ENCODE data around the gene ANKRD62. TPM values are rescaled to one million over a fixed set of nuclear protein-coding genes. Genes with fewer than 3 reads are reported as not detected.

The ANKRD62 gene
- total and polyA plus RNA-seq, 7 donors: 0.03 to 0.55 TPM; not detected in 5

DNA sequence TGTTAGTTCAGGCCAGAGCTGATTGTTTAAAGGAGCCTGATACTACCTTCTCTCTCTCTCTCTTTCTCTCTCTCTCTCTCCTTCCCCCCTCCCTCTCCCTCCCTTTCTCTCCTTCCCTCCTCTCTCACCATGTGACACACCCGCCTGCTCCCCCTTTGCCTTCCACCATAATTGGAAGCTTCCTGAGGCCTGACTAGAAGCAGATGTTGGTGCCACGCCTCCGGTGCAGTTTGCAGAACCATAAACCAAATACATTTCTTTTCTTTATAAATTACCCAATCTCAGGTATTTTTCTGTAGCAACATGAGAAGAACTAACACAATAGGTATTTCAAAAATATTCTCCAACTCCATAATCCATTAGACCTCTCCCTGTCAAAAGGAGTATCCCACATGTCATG, 62.4 kb downstream of the ANKRD62 start:
- WGBS, 2 donors: 82 to 85% methylated on average over 3 of the region's 3 CpGs
- no peak for TF ChIP-seq POLR2A (IDR thresholded peaks at IDR 0.05)
- no peak for TF ChIP-seq POLR2AphosphoS5 (IDR thresholded peaks at IDR 0.05)
- TF ChIP-seq CTCF (IDR thresholded peaks at IDR 0.05): no peak
- TF ChIP-seq EP300 (IDR thresholded peaks at IDR 0.05): no peak

GRCh38 chr18:12159446-12159845, 65.8 kb downstream of the ANKRD62 start:
- intact Hi-C loops (cut with DNase I): no loop called here
- no peak for TF ChIP-seq POLR2A (IDR thresholded peaks at IDR 0.05)
- no peak for TF ChIP-seq CTCF (IDR thresholded peaks at IDR 0.05)
- no peak for TF ChIP-seq POLR2AphosphoS5 (IDR thresholded peaks at IDR 0.05)
- no peak for TF ChIP-seq EP300 (IDR thresholded peaks at IDR 0.05)
- Histone ChIP-seq H3K4me3 (no peak overlapping the region), H3K9me3 (peaks cover 0 to under 1% (median 0%) of the 10 kb centered on the region in 4 donors), H3K4me1 (no peaks in the 10 kb centered on the region), H3K27ac (no peak overlapping the region), H3K36me3 (no peaks in the 10 kb centered on the region), H3K27me3 (no peaks in the 10 kb centered on the region)
- no peak for DNase-seq
- WGBS, 2 donors: 43 to 49% methylated on average over 1 of the region's 1 CpG

More for the DNA sequence above, 62.4 kb downstream of the ANKRD62 start:
- intact Hi-C loops (cut with DNase I): no loop called here
- Histone ChIP-seq H3K4me3 (no peak overlapping the region), H3K9me3 (no peaks in the 10 kb centered on the region), H3K27me3 (no peaks in the 10 kb centered on the region), H3K4me1 (no peaks in the 10 kb centered on the region), H3K36me3 (no peaks in the 10 kb centered on the region), H3K27ac (no peak overlapping the region)
- no peak for DNase-seq

GRCh38 chr18:12162786-12163185, 69.1 kb downstream of the ANKRD62 start:
- TF ChIP-seq POLR2AphosphoS5 (IDR thresholded peaks at IDR 0.05) (no peak), EP300 (IDR thresholded peaks at IDR 0.05) (no peak), POLR2A (IDR thresholded peaks at IDR 0.05) (no peak), CTCF (IDR thresholded peaks at IDR 0.05) (no peak)
- intact Hi-C loops (cut with DNase I): no loop called here
- Histone ChIP-seq H3K27ac (no peak overlapping the region), H3K9me3 (peaks cover 0 to 4% (median 0%) of the 10 kb centered on the region in 4 donors), H3K36me3 (no peaks in the 10 kb centered on the region), H3K4me3 (no peak overlapping the region), H3K4me1 (no peaks in the 10 kb centered on the region), H3K27me3 (no peaks in the 10 kb centered on the region)
- no peak for DNase-seq

GRCh38 chr18:12165038-12165768, 71.6 kb downstream of the ANKRD62 start:
- intact Hi-C loops (cut with DNase I): no loop called here
- no peak overlapping the region for H3K27ac ChIP-seq
- H3K4me3 ChIP-seq: no peak overlapping the region
- H3K36me3 ChIP-seq: no peaks in the 10 kb centered on the region
- 85 to 90% methylated on average over 2 of the region's 2 CpGs for WGBS, 2 donors
- H3K9me3 ChIP-seq: peaks cover 0 to 6% (median 0%) of the 10 kb centered on the region in 4 donors
- H3K27me3 ChIP-seq: no peaks in the 10 kb centered on the region
- DNase-seq: no peak
- H3K4me1 ChIP-seq: no peaks in the 10 kb centered on the region
- TF ChIP-seq POLR2A (IDR thresholded peaks at IDR 0.05): no peak
- no peak for TF ChIP-seq CTCF (IDR thresholded peaks at IDR 0.05)
- TF ChIP-seq POLR2AphosphoS5 (IDR thresholded peaks at IDR 0.05): no peak
- no peak for TF ChIP-seq EP300 (IDR thresholded peaks at IDR 0.05)

Small RNAs within 50 kb of the gene (small RNA-seq; reads per million reads assigned to genes)
- gene RNU6-324P: 0 reads per million in 3 donors

Other genes starting within 250 kb of the ANKRD62 start
- gene CHMP1B, start 242.4 kb upstream of the ANKRD62 start, total RNA-seq: 10 to 100 TPM; 32.1 to 47.1 (median 38.2) TPM
- gene CHMP1B, start 242.4 kb upstream of the ANKRD62 start, polyA plus RNA-seq: 100 to 1,000 TPM in 1 of 3 donors, 10 to 100 TPM in 2; 44.8 to 101 (median 75.1) TPM
- 10 to 100 TPM; 16.4 to 32.7 (median 22.1) TPM for gene MPPE1, start 185.5 kb upstream of the ANKRD62 start, total RNA-seq
- gene MPPE1, start 185.5 kb upstream of the ANKRD62 start, polyA plus RNA-seq: 10 to 100 TPM; 19.4 to 34.6 (median 24.0) TPM
- gene IMPA2, start 112.3 kb upstream of the ANKRD62 start, total RNA-seq: 10 to 100 TPM; 21.3 to 66.5 (median 29.1) TPM
- 100 to 1,000 TPM in 1 of 3 donors, 10 to 100 TPM in 2; 88.1 to 138 (median 99.6) TPM for gene IMPA2, start 112.3 kb upstream of the ANKRD62 start, polyA plus RNA-seq
- 10 to 100 TPM in 1 of 4 donors, not detected in 3; 17.8 TPM for gene CIDEA, start 160.5 kb downstream of the ANKRD62 start, total RNA-seq
- 1 to 10 TPM in 1 of 3 donors, not detected in 2; 4.2 TPM for gene CIDEA, start 160.5 kb downstream of the ANKRD62 start, polyA plus RNA-seq
- 100 to 1,000 TPM; 298 to 445 (median 376) TPM for gene TUBB6, start 214.4 kb downstream of the ANKRD62 start, total RNA-seq
- gene TUBB6, start 214.4 kb downstream of the ANKRD62 start, polyA plus RNA-seq: 10 to 100 TPM; 19.2 to 58.0 (median 42.6) TPM

Data from sigmoid colon (tissue), 7 donors.